ENCODE measurements around the gene RAB4A. TPM values are rescaled to one million over a fixed set of nuclear protein-coding genes. Genes with fewer than 3 reads are reported as not detected.
A peak's percentile ranks its signal among the peaks of the same experiment; 100 is the strongest.

Gene RAB4A
- total RNA-seq, 1 donor from 2014 or later, result 58.6 TPM

- TF ChIP-seq, protein P1, sequence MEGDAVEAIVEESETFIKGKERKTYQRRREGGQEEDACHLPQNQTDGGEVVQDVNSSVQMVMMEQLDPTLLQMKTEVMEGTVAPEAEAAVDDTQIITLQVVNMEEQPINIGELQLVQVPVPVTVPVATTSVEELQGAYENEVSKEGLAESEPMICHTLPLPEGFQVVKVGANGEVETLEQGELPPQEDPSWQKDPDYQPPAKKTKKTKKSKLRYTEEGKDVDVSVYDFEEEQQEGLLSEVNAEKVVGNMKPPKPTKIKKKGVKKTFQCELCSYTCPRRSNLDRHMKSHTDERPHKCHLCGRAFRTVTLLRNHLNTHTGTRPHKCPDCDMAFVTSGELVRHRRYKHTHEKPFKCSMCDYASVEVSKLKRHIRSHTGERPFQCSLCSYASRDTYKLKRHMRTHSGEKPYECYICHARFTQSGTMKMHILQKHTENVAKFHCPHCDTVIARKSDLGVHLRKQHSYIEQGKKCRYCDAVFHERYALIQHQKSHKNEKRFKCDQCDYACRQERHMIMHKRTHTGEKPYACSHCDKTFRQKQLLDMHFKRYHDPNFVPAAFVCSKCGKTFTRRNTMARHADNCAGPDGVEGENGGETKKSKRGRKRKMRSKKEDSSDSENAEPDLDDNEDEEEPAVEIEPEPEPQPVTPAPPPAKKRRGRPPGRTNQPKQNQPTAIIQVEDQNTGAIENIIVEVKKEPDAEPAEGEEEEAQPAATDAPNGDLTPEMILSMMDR (IDR thresholded peaks at IDR 0.05), result no peak
- DNase-seq (ENCODE audit: low spot score), result no peak
- Mint-ChIP-seq H3K4me3 (ENCODE audit: unreplicated experiment) (no peak overlapping the region), H3K4me1 (ENCODE audit: low read depth) (peaks cover 33% of the 10 kb centered on the region), H3K36me3 (ENCODE audit: low read depth) (no peaks in the 10 kb centered on the region), H3K9me3 (ENCODE audit: low read depth) (no peaks in the 10 kb centered on the region), H3K27ac (ENCODE audit: unreplicated experiment) (no peak overlapping the region), H3K27me3 (ENCODE audit: low read depth) (peaks cover 41% of the 10 kb centered on the region)
Observed at GRCh38 chr1:229230140-229230892, 40.6 kb upstream of the RAB4A start.

GRCh38 chr1:229230893-229231753, 39.8 kb upstream of the RAB4A start:
- DNase-seq (ENCODE audit: low spot score), result no peak
- H3K9me3 Mint-ChIP-seq (ENCODE audit: low read depth), result no peaks in the 10 kb centered on the region
- H3K27ac Mint-ChIP-seq (ENCODE audit: unreplicated experiment), result peak overlapping the region; percentile 24
- TF ChIP-seq, protein P1 (IDR thresholded peaks at IDR 0.05), result no peak
- H3K4me3 Mint-ChIP-seq (ENCODE audit: unreplicated experiment), result no peak overlapping the region
- no peaks in the 10 kb centered on the region for H3K36me3 Mint-ChIP-seq (ENCODE audit: low read depth)
- peaks cover 33% of the 10 kb centered on the region for H3K4me1 Mint-ChIP-seq (ENCODE audit: low read depth)
- H3K27me3 Mint-ChIP-seq (ENCODE audit: low read depth), result peaks cover 39% of the 10 kb centered on the region

DNA sequence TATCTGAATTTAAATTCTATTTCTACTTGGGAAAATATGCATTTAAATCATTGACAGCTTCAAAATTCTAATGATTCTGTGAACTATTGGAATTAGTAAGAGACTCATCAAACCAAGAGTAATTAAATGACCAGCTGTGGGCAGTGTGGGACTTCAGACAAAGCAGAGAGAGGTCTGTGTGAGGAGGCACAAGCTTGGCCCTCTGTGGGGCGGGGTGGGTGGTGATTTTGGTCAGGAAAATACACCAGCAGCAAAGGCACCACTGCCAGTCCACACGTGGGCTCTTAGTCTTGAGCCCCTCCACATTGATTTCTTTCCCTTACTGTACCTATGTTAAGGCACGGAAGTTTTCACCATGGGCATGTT, 39.2 kb upstream of the RAB4A start:
- no peaks in the 10 kb centered on the region for H3K36me3 Mint-ChIP-seq (ENCODE audit: low read depth)
- H3K27me3 Mint-ChIP-seq (ENCODE audit: low read depth), result peaks cover 39% of the 10 kb centered on the region
- no peaks in the 10 kb centered on the region for H3K9me3 Mint-ChIP-seq (ENCODE audit: low read depth)
- H3K4me1 Mint-ChIP-seq (ENCODE audit: low read depth), result peaks cover 33% of the 10 kb centered on the region
- no peak for DNase-seq (ENCODE audit: low spot score)
- no peak overlapping the region for H3K27ac Mint-ChIP-seq (ENCODE audit: unreplicated experiment)
- no peak overlapping the region for H3K4me3 Mint-ChIP-seq (ENCODE audit: unreplicated experiment)
- TF ChIP-seq, protein P1 (IDR thresholded peaks at IDR 0.05), result peak; percentile 37

DNA sequence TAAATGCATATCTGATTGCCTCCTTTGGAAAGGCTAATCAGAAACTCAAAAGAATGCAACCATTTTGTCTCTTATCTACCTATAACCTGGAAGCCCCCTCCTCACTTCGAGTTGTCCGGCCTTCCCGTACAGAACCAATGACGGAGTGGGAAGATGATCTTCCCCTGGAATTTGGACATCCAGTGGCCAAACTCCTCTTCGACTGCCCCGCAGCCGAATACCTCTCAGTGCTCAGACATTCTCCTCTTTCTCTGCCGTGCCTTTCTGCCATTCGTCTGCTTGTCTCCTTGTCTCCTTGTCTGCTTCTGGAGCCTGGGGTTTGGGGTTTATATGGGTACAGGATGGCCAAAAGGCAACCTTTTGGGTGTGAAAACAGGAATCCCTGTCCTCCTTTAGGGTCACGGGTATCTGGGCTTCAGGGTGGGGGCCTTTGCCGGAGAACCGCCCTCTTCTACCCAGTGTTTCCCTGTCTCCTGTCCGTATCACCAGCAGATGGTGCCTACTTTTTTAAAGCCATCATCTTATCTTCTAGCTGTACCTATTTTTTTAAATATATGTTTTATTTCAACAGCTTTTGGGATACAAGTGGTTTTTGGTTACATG, 35.9 kb upstream of the RAB4A start:
- Mint-ChIP-seq H3K9me3 (ENCODE audit: low read depth) (peaks cover 5% of the 10 kb centered on the region), H3K36me3 (ENCODE audit: low read depth) (peaks cover 1% of the 10 kb centered on the region), H3K4me3 (ENCODE audit: unreplicated experiment) (no peak overlapping the region), H3K27ac (ENCODE audit: unreplicated experiment) (no peak overlapping the region), H3K27me3 (ENCODE audit: low read depth) (peaks cover 23% of the 10 kb centered on the region), H3K4me1 (ENCODE audit: low read depth) (peaks cover 20% of the 10 kb centered on the region)
- TF ChIP-seq, protein P1 (IDR thresholded peaks at IDR 0.05), result no peak
- no peak for DNase-seq (ENCODE audit: low spot score)

GRCh38 chr1:229237320-229237719, 33.6 kb upstream of the RAB4A start:
- H3K36me3 Mint-ChIP-seq (ENCODE audit: low read depth), result peaks cover 5% of the 10 kb centered on the region
- H3K9me3 Mint-ChIP-seq (ENCODE audit: low read depth), result peaks cover 10% of the 10 kb centered on the region
- H3K27ac Mint-ChIP-seq (ENCODE audit: unreplicated experiment), result no peak overlapping the region
- no peak for DNase-seq (ENCODE audit: low spot score)
- H3K4me1 Mint-ChIP-seq (ENCODE audit: low read depth), result peaks cover 2% of the 10 kb centered on the region
- H3K4me3 Mint-ChIP-seq (ENCODE audit: unreplicated experiment), result no peak overlapping the region
- peaks cover 18% of the 10 kb centered on the region for H3K27me3 Mint-ChIP-seq (ENCODE audit: low read depth)
- TF ChIP-seq, protein P1 (IDR thresholded peaks at IDR 0.05), result no peak
